SU-DHL-6 (cell line): ENCODE measurements around the gene NKD1.

ENCODE experiments used
- EZH2phosphoT487 ChIP-seq: fragments of 200-600 bp; sonication (generic), shearing (Covaris generic); conservative IDR thresholded peaks from 2 replicates; pipeline ENCODE4 v1.6.1; 2018; ENCODE audit warnings: mild to moderate bottlenecking, antibody characterized with exemption, low read length, moderate library complexity, mixed read lengths
- TF ChIP-seq, protein P1 (sequence below): fragments of 200-600 bp; sonication (generic); IDR thresholded peaks from one replicate; pipeline ENCODE4 v1.5.1; 2017; ENCODE audit warnings: antibody characterized with exemption, mild to moderate bottlenecking, low read length, moderate library complexity; ENCODE audit not compliant: insufficient read depth, poor library complexity, severe bottlenecking

DNA sequence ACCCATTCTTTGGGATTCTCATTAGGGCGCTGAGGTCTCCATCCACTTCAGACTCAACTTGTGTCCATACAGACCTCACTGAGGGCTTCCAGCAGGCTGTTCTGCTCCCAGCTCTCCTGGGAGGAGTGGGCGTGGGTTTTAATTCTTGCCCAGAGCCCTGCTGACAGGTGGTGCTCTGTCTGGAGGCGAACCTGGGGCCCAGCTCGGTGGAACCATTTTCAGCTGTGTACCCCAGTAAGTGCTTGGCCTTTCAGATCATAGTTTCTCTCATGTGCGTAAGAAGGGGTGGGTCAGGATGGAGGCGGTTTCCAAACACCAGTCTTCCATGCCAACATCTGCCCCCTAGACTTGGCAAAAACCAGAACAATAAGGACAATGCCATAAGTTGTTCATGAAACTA lies 21.4 kb upstream of the NKD1 start:
- TF ChIP-seq, protein P1, sequence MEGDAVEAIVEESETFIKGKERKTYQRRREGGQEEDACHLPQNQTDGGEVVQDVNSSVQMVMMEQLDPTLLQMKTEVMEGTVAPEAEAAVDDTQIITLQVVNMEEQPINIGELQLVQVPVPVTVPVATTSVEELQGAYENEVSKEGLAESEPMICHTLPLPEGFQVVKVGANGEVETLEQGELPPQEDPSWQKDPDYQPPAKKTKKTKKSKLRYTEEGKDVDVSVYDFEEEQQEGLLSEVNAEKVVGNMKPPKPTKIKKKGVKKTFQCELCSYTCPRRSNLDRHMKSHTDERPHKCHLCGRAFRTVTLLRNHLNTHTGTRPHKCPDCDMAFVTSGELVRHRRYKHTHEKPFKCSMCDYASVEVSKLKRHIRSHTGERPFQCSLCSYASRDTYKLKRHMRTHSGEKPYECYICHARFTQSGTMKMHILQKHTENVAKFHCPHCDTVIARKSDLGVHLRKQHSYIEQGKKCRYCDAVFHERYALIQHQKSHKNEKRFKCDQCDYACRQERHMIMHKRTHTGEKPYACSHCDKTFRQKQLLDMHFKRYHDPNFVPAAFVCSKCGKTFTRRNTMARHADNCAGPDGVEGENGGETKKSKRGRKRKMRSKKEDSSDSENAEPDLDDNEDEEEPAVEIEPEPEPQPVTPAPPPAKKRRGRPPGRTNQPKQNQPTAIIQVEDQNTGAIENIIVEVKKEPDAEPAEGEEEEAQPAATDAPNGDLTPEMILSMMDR: no peak
- TF ChIP-seq EZH2phosphoT487: no peak
